Body of pancreas (tissue), 4 donors: ENCODE data around the gene OR2G3.

Source experiments
- POLR2A ChIP-seq, 3 donors: fragments of 450-650 bp; IDR thresholded peaks; one replicate each; pipeline ENCODE4 v1.6.1; 2016; ENCODE audit warnings: antibody characterized with exemption in 3 of 3, mild to moderate bottlenecking in 2 of 3
- TF ChIP-seq, protein P1 (sequence below), 7 experiments: fragments of 450-650 bp in 4 of 7; fragments of 200-600 bp in 3 of 7; sonication (generic) in 3 of 7; IDR thresholded peaks; one replicate each; pipeline ENCODE4 v1.5.1; 2016 to 2019; ENCODE audit warnings: antibody characterized with exemption in 7 of 7

GRCh38 chr1:247561711-247562110, 43.7 kb upstream of the OR2G3 start:
- TF ChIP-seq, protein P1, sequence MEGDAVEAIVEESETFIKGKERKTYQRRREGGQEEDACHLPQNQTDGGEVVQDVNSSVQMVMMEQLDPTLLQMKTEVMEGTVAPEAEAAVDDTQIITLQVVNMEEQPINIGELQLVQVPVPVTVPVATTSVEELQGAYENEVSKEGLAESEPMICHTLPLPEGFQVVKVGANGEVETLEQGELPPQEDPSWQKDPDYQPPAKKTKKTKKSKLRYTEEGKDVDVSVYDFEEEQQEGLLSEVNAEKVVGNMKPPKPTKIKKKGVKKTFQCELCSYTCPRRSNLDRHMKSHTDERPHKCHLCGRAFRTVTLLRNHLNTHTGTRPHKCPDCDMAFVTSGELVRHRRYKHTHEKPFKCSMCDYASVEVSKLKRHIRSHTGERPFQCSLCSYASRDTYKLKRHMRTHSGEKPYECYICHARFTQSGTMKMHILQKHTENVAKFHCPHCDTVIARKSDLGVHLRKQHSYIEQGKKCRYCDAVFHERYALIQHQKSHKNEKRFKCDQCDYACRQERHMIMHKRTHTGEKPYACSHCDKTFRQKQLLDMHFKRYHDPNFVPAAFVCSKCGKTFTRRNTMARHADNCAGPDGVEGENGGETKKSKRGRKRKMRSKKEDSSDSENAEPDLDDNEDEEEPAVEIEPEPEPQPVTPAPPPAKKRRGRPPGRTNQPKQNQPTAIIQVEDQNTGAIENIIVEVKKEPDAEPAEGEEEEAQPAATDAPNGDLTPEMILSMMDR (IDR thresholded peaks at IDR 0.05) = no peak
- no peak for TF ChIP-seq POLR2A (IDR thresholded peaks at IDR 0.05)
